ENCODE results near the gene ENTPD8.

The ENTPD8 gene

DNA sequence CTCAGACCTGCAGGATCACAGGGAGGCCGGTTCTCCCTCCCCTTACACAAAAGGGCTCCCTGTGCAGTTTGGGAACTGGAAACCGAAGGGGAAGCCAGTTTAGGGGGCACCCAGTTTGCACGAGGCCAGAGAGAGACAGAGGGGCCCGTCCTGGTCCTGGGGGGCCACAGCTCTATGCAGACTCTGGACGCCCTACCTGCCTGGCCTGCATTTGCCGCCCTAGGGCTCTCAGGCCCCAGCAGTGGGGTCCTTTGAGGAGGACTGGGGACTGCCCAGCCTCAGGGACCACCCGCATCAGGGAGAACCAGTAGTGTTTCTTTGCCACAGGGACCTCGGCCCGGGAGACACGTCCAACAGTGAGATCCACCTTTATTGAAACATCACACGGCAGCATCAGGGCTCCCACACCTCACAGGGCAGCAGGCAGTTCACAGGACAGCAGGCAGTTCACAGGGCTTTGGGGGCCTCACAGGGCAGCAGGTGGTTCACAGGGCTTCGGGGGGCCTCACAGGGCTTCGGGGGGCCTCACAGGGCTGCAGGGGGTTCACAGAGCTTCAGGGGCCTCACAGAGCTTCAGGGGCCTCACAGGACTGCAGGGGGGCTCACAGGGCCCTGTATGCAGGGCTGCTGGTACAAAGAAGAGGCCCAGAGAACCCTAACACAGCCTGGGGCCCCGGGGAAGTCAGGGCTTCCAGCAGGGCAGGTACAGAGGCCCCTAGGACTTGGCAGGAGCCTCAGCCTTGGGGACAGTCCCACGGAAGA lies 18.6 kb upstream of the ENTPD8 start:
- TF ChIP-seq, protein P1, sequence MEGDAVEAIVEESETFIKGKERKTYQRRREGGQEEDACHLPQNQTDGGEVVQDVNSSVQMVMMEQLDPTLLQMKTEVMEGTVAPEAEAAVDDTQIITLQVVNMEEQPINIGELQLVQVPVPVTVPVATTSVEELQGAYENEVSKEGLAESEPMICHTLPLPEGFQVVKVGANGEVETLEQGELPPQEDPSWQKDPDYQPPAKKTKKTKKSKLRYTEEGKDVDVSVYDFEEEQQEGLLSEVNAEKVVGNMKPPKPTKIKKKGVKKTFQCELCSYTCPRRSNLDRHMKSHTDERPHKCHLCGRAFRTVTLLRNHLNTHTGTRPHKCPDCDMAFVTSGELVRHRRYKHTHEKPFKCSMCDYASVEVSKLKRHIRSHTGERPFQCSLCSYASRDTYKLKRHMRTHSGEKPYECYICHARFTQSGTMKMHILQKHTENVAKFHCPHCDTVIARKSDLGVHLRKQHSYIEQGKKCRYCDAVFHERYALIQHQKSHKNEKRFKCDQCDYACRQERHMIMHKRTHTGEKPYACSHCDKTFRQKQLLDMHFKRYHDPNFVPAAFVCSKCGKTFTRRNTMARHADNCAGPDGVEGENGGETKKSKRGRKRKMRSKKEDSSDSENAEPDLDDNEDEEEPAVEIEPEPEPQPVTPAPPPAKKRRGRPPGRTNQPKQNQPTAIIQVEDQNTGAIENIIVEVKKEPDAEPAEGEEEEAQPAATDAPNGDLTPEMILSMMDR (IDR thresholded peaks at IDR 0.05; ENCODE audit: insufficient read depth, missing control alignments), result no peak
- no peak for DNase-seq (ENCODE audit: insufficient read length, low spot score)
- FAIRE-seq, result no peak

DNA sequence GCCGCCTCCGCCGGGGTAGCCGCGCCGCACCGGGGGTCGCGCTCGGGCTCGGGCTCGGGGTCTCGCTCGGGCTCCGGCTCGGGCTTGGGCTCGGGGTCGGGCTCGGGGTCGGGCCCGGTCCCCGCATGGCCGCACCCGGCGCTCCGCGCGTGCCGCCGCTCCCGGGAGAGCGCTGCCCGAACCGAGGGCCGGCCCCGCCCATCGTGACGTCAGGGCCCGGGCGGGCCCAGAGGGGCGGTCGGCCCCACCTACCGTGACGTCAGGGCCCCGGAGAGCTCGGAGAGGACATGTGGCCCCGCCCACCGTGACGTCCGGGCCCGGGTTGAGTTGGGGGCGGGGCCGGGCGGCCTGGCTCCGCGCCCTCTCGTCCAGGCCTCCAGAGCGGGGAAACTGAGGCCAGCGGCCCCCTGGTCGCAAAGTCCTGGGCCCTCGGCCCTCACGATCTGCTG lies 18.0 kb upstream of the ENTPD8 start, which contains the start of gene NSMF:
TSS of gene NSMF (minus strand) at position 183 of the 449 bp plus-strand sequence. CDS start 232 bp downstream, outside the sequence.
- FAIRE-seq (no peak), DNase-seq (ENCODE audit: insufficient read length, low spot score) (peak; percentile 100)
- TF ChIP-seq, protein P1 (IDR thresholded peaks at IDR 0.05; ENCODE audit: insufficient read depth, missing control alignments), result no peak

DNA sequence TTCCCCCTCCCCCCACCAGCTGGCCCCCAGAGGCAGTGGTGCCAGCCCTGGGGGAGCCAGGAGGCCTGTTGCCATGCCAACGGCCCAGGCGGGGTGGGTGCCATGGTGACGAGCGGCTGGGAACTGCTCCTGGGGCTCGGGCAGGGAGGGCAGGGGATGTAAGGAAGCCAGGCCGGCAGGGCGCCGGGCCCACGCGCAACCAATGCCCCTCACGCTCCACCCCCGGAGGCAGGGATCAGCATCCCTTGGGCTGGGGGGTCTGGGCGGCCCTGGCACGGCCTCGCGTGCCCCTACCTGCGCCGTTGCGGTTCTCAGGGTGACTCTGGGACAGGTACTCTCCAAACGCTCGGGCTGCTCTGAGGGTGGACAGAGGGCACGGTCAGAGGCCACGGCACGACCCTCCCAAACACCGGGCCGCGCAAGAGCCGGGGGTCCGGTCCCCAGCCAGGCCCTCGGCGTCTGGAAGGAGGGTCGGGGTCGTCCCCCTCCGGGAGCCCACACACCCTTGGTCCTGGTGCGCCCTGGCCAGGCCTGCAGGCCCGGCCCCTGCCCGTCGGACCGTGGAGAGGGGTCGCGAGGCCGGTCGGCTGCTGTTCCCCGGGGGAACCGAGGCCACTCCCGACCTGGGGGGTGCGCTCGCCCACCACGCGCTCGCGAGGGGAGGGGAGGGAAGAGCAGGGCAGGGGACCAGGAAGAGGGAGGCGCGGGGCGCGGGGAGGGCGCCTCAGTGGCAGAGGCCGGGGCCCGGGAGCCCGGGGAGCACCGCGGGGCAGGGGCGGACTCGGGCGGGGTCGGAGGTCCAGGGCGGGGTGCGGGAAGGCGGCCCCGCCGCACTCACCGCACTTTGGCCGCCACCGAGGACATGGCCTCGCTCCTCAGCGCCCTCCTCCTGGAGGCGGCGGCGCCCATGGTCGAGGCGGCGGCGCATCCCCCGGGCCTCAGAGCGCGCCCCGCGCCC lies 17.3 kb upstream of the ENTPD8 start:
- no peak for FAIRE-seq

DNA sequence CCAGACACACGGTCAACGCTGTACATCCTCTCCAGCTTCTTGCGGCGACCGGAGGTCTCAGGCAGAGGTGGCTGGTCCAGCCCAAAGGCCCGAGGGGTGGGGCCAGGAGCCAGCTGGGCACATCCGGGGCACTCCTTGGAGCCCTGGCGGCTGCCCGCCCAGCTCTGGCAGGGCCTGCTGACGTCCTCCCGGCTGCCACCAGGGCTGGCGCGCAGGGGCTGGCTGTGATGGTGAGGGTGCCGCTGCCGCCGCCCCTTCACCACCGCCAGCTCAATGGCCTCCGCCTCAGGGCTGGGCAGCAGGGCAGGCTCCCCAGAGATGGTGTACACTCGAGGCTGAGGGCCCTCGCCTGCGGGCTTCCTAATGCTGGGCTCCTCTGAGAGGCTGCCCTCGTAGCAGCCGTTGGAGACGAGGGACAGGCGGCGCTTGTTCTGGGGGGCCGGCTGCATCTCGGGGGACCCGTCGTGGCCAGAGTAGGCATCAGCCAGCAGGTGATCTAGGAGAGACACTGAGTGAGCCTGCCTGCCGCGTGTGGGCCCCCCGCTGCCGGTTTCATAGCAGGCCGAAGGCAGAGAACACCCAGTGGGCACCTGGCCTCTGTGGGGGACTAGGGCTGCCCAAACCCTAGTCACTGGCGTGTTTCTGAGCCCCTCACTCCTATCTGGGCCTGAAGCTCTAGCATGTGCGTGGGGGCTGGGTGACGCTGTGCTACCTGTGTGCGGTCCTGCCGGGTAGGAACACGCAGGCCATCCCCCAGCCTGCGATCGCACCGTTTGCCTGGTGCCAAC lies 16.4 kb upstream of the ENTPD8 start:
- FAIRE-seq, result no peak
- TF ChIP-seq, protein P1 (IDR thresholded peaks at IDR 0.05; ENCODE audit: insufficient read depth, missing control alignments), result no peak
- DNase-seq (ENCODE audit: insufficient read length, low spot score), result no peak

More for the DNA sequence above, 17.3 kb upstream of the ENTPD8 start:
- no peak for DNase-seq (ENCODE audit: insufficient read length, low spot score)
- TF ChIP-seq, protein P1 (IDR thresholded peaks at IDR 0.05; ENCODE audit: insufficient read depth, missing control alignments), result no peak

DNA sequence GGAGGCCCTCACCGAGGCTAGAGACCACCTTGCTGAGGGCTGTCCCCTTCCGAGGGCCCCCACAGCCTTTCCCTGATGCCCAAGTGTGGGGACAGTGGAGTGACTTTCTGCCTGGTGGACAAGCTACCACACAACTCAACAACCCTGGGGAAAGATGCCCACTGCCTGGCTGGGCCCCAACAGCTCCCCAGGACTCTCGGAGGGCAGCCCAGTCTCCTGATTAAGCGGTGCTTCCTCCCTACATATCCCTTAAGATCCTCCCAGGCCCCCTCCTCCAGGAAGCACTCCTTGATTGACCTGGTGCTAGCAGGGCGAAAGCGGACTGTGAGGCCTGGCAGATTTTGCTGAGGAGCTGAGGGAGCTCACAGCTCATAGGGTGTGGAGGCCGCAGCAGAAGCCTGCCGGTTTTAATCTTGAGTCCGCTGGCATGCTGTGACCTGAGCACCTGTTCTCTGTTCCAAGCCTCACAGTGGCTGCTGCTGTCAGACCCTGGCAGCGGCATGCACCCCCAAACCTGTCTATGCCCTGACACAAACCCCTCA lies 15.8 kb upstream of the ENTPD8 start:
- TF ChIP-seq, protein P1 (IDR thresholded peaks at IDR 0.05; ENCODE audit: insufficient read depth, missing control alignments), result no peak
- FAIRE-seq (no peak), DNase-seq (ENCODE audit: insufficient read length, low spot score) (no peak)

DNA sequence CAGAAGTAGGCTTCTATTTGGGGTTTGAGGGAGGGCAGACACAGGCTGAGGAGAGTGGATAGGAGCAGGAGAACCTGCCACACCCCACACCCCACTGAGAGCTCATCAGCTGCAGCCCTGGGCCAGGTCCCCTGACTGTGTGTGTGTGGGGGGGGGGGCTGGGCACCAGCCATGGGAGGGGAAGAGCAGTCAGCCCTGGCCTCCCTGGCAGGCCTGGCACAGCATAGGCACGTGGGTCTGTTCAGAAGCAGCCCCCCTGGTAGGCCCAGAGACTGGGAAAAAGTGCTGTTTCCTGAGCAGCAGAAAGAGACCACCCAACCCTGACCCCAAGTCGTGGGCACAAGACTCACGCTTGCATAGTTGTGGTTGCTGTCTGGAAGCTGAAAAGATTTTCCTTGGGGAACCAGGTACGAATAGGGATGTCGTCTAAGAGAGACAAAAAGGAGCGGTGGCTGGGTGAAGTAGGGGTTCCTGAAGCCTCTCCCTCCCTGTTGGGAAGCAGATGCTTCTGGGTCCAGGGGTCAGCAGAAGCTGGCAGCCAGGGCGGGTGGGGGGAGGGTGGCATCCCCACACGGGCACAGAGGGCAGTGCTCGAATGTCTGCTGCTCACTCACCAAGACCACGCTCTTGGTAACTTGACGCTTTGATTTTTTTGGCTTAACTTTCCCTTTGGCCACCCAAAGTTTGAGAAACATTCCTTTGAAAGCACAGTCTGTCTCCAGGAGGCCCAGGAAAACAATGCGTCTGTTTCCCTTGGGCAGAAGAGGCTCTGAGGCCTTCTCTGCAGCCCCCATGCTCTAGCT lies 15.1 kb upstream of the ENTPD8 start:
- no peak for DNase-seq (ENCODE audit: insufficient read length, low spot score)
- TF ChIP-seq, protein P1 (IDR thresholded peaks at IDR 0.05; ENCODE audit: insufficient read depth, missing control alignments), result no peak
- FAIRE-seq, result no peak

Measured in D721Med (cell line).